GM18870 (cell line): ENCODE data around the gene GADD45B.
"Not testable (repeated sequence)": the region's sequence is repeated elsewhere in the genome, so short reads cannot be mapped to it uniquely, and the experiment has no call there.

ENCODE experiments used
- ATAC-seq: cut with Tn5 transposase; IDR thresholded peaks from one replicate; pipeline ENCODE4 v1.9.1; 2021; ENCODE audit warnings: moderate library complexity; ENCODE audit not compliant: unreplicated experiment

Gene GADD45B

GRCh38 chr19:2443785-2444182 is 32.1 kb upstream of the GADD45B start:
- no peak for ATAC-seq

- ATAC-seq: no peak
Measured at GRCh38 chr19:2444251-2445002, 31.5 kb upstream of the GADD45B start.

- ATAC-seq: no peak
Measured at GRCh38 chr19:2446381-2446780, 29.5 kb upstream of the GADD45B start.

- ATAC-seq: no peak
Measured at GRCh38 chr19:2449019-2449418, 26.9 kb upstream of the GADD45B start.

GRCh38 chr19:2451138-2451537 is 24.8 kb upstream of the GADD45B start:
- ATAC-seq: no peak

GRCh38 chr19:2451741-2452140 is 24.2 kb upstream of the GADD45B start:
- ATAC-seq: no peak

GRCh38 chr19:2453431-2454025 is 22.4 kb upstream of the GADD45B start:
- ATAC-seq: no peak

- ATAC-seq: no peak
Measured at GRCh38 chr19:2454199-2454961, 21.5 kb upstream of the GADD45B start.

GRCh38 chr19:2454962-2455850 is 20.7 kb upstream of the GADD45B start:
- no peak for ATAC-seq

GRCh38 chr19:2455851-2456570 is 19.9 kb upstream of the GADD45B start:
- peak; percentile 15 for ATAC-seq

GRCh38 chr19:2457394-2458037 is 18.4 kb upstream of the GADD45B start:
- no peak for ATAC-seq

- no peak for ATAC-seq
Measured at GRCh38 chr19:2458054-2458453, 17.9 kb upstream of the GADD45B start.

GRCh38 chr19:2458776-2459175 is 17.2 kb upstream of the GADD45B start:
- ATAC-seq: not testable (repeated sequence)

GRCh38 chr19:2460245-2460644 is 15.7 kb upstream of the GADD45B start:
- no peak for ATAC-seq

GRCh38 chr19:2461751-2462634 is 13.9 kb upstream of the GADD45B start:
- no peak for ATAC-seq

- ATAC-seq: no peak
Measured at GRCh38 chr19:2462635-2463421, 13.1 kb upstream of the GADD45B start.

- not testable (repeated sequence) for ATAC-seq
Measured at GRCh38 chr19:2463694-2464093, 12.2 kb upstream of the GADD45B start.

- no peak for ATAC-seq
Measured at GRCh38 chr19:2464389-2464788, 11.5 kb upstream of the GADD45B start.
